MM.1S (cell line): ENCODE data around the gene SSX3.
A peak's percentile ranks its signal among the peaks of the same experiment; 100 is the strongest.
"Not testable (repeated sequence)": the region's sequence is repeated elsewhere in the genome, so short reads cannot be mapped to it uniquely, and the experiment has no call there.

Source experiments
- DNase-seq: peaks from one replicate; pipeline ENCODE4 v3.0.0-alpha.2; 2015
- H2AFZ ChIP-seq: fragments of 300-600 bp; sonication (generic); 2 replicates; pipeline ENCODE4 v1.6.0; 2016; ENCODE audit warnings: antibody characterized with exemption, low read length
- H3F3A ChIP-seq: fragments of 300-600 bp; sonication (generic); 2 replicates; pipeline ENCODE4 v1.6.1; 2016; ENCODE audit warnings: mild to moderate bottlenecking, antibody characterized with exemption, low read length, moderate library complexity, mixed read lengths; ENCODE audit not compliant: insufficient read depth
- H3K27ac ChIP-seq: fragments of 300-600 bp; sonication (generic); 2 replicates; pipeline ENCODE4 v1.5.1; 2016; ENCODE audit warnings: mild to moderate bottlenecking, low read length
- H3K27me3 ChIP-seq: fragments of 300-600 bp; sonication (generic); replicated peaks from 2 replicates; pipeline ENCODE4 v1.6.0; 2016; ENCODE audit warnings: low read length; ENCODE audit not compliant: insufficient read depth
- H3K36me3 ChIP-seq: fragments of 300-600 bp; sonication (generic); replicated peaks from 2 replicates; pipeline ENCODE4 v1.6.1; 2016; ENCODE audit warnings: mild to moderate bottlenecking, low read length, mixed read lengths; ENCODE audit not compliant: insufficient read depth
- H3K4me1 ChIP-seq: fragments of 300-600 bp; sonication (generic); 2 replicates; pipeline ENCODE4 v1.6.1; 2016; ENCODE audit warnings: low read length, mixed read lengths
- H3K4me2 ChIP-seq: fragments of 300-600 bp; sonication (generic); 2 replicates; pipeline ENCODE4 v1.6.0; 2016; ENCODE audit warnings: low read depth, low read length
- H3K4me3 ChIP-seq: fragments of 300-600 bp; sonication (generic); 2 replicates; pipeline ENCODE4 v1.5.1; 2016; ENCODE audit warnings: low read length, mixed read lengths
- H3K79me2 ChIP-seq: fragments of 300-600 bp; sonication (generic); 2 replicates; pipeline ENCODE4 v1.6.1; 2016; ENCODE audit warnings: mixed run types, low read length, mixed read lengths
- H3K9ac ChIP-seq: fragments of 300-600 bp; sonication (generic); 2 replicates; pipeline ENCODE4 v1.6.1; 2016; ENCODE audit warnings: low read length, mixed read lengths
- H3K9me2 ChIP-seq: fragments of 300-600 bp; sonication (generic); replicated peaks from 2 replicates; pipeline ENCODE4 v1.6.1; 2016; ENCODE audit warnings: mild to moderate bottlenecking, low read length, mixed read lengths; ENCODE audit not compliant: insufficient read depth
- H3K9me3 ChIP-seq: fragments of 300-600 bp; sonication (generic); replicated peaks from 2 replicates; pipeline ENCODE4 v1.6.1; 2016; ENCODE audit warnings: mild to moderate bottlenecking, low read length, mixed read lengths; ENCODE audit not compliant: insufficient read depth
- H4K20me1 ChIP-seq: fragments of 300-600 bp; sonication (generic); 2 replicates; pipeline ENCODE4 v1.6.1; 2016; ENCODE audit warnings: mild to moderate bottlenecking, low read length, moderate library complexity, mixed read lengths; ENCODE audit not compliant: insufficient read depth
- EZH2 ChIP-seq: fragments of 300-600 bp; sonication (generic); optimal IDR thresholded peaks from 2 replicates; pipeline ENCODE3; 2017; ENCODE audit warnings: low read depth, mild to moderate bottlenecking, antibody characterized with exemption, low read length, mixed read lengths
- EZH2phosphoT487 ChIP-seq: fragments of 300-600 bp; sonication (generic); IDR thresholded peaks from 2 replicates; pipeline ENCODE4 v1.6.1; 2018; ENCODE audit warnings: antibody characterized with exemption, low read length
- TF ChIP-seq, protein P1 (sequence below): fragments of 300-600 bp; sonication (generic); IDR thresholded peaks from 2 replicates; pipeline ENCODE4 v1.5.1; 2016; ENCODE audit warnings: antibody characterized with exemption, low read length, mixed read lengths

The SSX3 gene

DNA sequence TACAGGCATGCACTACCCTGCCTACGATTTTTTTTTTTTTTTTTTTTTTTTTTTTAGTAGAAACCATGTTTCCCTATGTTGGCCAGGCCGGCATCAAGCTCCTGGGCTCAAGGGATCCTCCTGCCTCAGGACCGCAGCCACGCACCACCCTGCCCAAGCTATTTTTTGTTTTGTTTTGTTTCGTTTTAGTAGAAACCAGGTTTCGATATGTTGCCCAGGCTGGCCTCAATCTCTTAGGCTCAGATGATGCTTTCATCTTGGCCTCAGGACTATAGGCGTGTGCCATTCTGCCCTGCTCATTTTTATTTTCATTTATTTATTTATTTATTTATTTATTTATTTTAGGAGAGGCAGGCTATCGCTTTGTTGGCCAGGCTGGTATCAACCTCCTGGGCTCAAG, 1.2 kb upstream of the SSX3 start:
- Histone ChIP-seq H3K4me2 (peak overlapping the region; percentile 29; the same call in 1 of the 2 replicates), H3K9me3 (no peaks in the 10 kb centered on the region), H2AFZ (no peak overlapping the region), H3K36me3 (no peaks in the 10 kb centered on the region), H3K4me1 (no peaks in the 10 kb centered on the region), H3K79me2 (no peaks in the 10 kb centered on the region), H4K20me1 (no peaks in the 10 kb centered on the region), H3K9ac (no peak overlapping the region), H3K9me2 (no peaks in the 10 kb centered on the region), H3K27ac (peak overlapping the region; percentile 34; the same call in 1 of the 2 replicates), H3F3A (no peaks in the 10 kb centered on the region), H3K27me3 (no peaks in the 10 kb centered on the region), H3K4me3 (no peak overlapping the region)
- TF ChIP-seq, protein P1, sequence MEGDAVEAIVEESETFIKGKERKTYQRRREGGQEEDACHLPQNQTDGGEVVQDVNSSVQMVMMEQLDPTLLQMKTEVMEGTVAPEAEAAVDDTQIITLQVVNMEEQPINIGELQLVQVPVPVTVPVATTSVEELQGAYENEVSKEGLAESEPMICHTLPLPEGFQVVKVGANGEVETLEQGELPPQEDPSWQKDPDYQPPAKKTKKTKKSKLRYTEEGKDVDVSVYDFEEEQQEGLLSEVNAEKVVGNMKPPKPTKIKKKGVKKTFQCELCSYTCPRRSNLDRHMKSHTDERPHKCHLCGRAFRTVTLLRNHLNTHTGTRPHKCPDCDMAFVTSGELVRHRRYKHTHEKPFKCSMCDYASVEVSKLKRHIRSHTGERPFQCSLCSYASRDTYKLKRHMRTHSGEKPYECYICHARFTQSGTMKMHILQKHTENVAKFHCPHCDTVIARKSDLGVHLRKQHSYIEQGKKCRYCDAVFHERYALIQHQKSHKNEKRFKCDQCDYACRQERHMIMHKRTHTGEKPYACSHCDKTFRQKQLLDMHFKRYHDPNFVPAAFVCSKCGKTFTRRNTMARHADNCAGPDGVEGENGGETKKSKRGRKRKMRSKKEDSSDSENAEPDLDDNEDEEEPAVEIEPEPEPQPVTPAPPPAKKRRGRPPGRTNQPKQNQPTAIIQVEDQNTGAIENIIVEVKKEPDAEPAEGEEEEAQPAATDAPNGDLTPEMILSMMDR: no peak
- TF ChIP-seq EZH2phosphoT487 (no peak), EZH2 (no peak)
- DNase-seq: peak; percentile 77

DNA sequence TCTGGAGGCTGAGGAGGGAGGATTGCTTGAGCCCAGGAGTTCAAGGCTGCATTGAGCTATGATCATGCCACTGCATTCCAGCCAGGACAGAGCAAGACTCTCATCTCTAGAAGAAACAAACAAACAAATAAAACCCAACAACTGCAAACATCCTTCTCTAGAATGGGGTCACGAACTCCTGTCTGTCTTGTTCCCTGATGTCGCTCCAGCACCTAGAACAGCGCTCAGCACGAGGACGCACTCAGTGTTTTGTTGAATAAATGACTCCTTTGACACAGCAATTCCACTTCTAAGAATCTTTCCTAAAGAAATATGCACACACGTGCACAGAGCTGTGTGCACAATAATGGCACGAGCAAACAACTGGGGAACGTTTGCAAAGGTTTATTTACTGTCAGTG, 10.4 kb downstream of the SSX3 start:
- not testable (repeated sequence) for H3K4me2 ChIP-seq, H3K27ac ChIP-seq, H3F3A ChIP-seq, H2AFZ ChIP-seq, H3K36me3 ChIP-seq, H3K9me2 ChIP-seq, H3K79me2 ChIP-seq, H3K4me1 ChIP-seq, H3K4me3 ChIP-seq, DNase-seq, H4K20me1 ChIP-seq, H3K27me3 ChIP-seq, H3K9me3 ChIP-seq, H3K9ac ChIP-seq

DNA sequence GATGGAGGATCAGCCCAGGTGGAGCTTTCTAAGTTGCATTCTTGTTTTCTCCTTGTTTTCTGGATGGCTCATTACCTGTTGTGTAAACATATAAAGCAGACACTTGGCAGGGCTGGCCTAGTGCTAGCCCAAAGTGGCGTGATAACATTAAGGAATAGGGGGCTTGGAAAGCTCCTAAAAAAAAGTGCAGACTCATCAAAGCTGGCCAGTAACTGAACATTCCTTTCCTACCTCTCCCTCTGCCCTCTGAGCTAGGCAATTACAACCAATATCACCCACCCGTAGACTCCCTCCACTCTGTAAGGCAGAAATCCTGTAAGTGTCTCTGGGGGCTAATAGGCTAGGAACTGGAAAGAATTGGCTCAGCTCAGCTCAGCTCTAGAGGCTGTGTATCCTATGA, 42.5 kb downstream of the SSX3 start:
- not testable (repeated sequence) for H3K9ac ChIP-seq, H3K27me3 ChIP-seq, H3K27ac ChIP-seq, H3K4me3 ChIP-seq, H3K9me2 ChIP-seq, H3F3A ChIP-seq, H3K79me2 ChIP-seq, H3K4me2 ChIP-seq, H3K4me1 ChIP-seq, H3K9me3 ChIP-seq, DNase-seq, H4K20me1 ChIP-seq, H3K36me3 ChIP-seq, H2AFZ ChIP-seq

DNA sequence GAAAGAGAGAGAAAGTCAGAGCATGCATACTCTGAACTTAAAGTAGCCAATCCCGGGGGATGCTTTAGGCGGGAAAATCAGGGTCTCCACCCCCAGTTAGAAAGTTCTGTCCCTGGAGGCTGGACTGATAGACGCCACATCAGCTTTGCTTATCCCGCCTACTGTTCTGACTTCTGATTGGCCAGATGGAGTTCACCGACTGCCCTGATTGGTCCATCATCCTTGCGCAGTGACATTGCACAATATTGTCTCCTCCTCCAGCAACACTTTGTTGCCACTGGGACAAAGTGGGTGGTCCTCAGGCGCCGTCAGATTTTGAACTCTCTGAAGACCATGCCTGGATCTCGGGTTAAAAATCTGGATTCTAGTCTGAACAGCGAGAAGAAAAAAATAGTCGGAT, 50.3 kb downstream of the SSX3 start:
- Histone ChIP-seq H3K36me3 (no peaks in the 10 kb centered on the region), H3K27ac (no peak overlapping the region), H3K4me2 (no peak overlapping the region), H2AFZ (no peak overlapping the region), H3K9ac (no peak overlapping the region), H3K9me2 (no peaks in the 10 kb centered on the region), H3K4me3 (no peak overlapping the region), H3K9me3 (no peaks in the 10 kb centered on the region), H3F3A (no peaks in the 10 kb centered on the region), H3K79me2 (no peaks in the 10 kb centered on the region), H3K27me3 (no peaks in the 10 kb centered on the region), H4K20me1 (no peaks in the 10 kb centered on the region), H3K4me1 (no peaks in the 10 kb centered on the region)
- TF ChIP-seq EZH2: no peak
- TF ChIP-seq, protein P1: no peak
- no peak for TF ChIP-seq EZH2phosphoT487
- DNase-seq: no peak
